WTC11 (cell line): ENCODE results near the gene VEGFC. TPM values are rescaled to one million over a fixed set of nuclear protein-coding genes. Genes with fewer than 3 reads are reported as not detected.
A peak's percentile ranks its signal among the peaks of the same experiment; 100 is the strongest.

Experiments
- ATAC-seq: fragments of 200-7000 bp; cut with Tn5 transposase; 2 replicates; pipeline ENCODE4 v1.10.0; 2021; ENCODE audit warnings: mild to moderate bottlenecking, moderate library complexity
- CTCF ChIA-PET: fragments of 300-600 bp; sonication (Branson Sonifier 250); formaldehyde crosslinking; loops from one replicate; lab custom pipeline; 2021; ENCODE audit warnings: antibody characterized with exemption; lab: Charles Lee
- POLR2A ChIA-PET: fragments of 350-600 bp; sonication (Branson Sonifier 250); formaldehyde crosslinking; loops from one replicate; lab custom pipeline; 2021; ENCODE audit warnings: antibody characterized with exemption; lab: Charles Lee
- DNase-seq: peaks from one replicate; pipeline ENCODE4 v3.0.0; 2021; ENCODE audit warnings: low spot score
- H3K27ac Mint-ChIP-seq: 2 replicates; pipeline ENCODE4 v1.8.0; 2021; ENCODE audit warnings: mixed read lengths
- H3K27me3 Mint-ChIP-seq: 2 replicates; pipeline ENCODE4 v1.8.0; 2021; ENCODE audit warnings: low read depth, mild to moderate bottlenecking, moderate library complexity, mixed read lengths
- H3K36me3 Mint-ChIP-seq: 2 replicates; pipeline ENCODE4 v1.8.0; 2021; ENCODE audit warnings: mixed read lengths
- H3K4me1 Mint-ChIP-seq: 2 replicates; pipeline ENCODE4 v1.8.0; 2022; ENCODE audit warnings: mixed read lengths
- H3K4me3 Mint-ChIP-seq: 2 replicates; pipeline ENCODE4 v1.8.0; 2021; ENCODE audit warnings: mild to moderate bottlenecking, moderate library complexity, mixed read lengths
- H3K9me3 Mint-ChIP-seq: 2 replicates; pipeline ENCODE4 v1.8.0; 2021; ENCODE audit warnings: mixed read lengths
- ESRRA ChIP-seq: sonication (generic); formaldehyde crosslinking; IDR thresholded peaks from 2 replicates; pipeline ENCODE4 v1.8.1; 2022; ENCODE audit warnings: mild to moderate bottlenecking, missing genetic modification reagents, borderline replicate concordance
- ETV6 ChIP-seq: sonication (generic); formaldehyde crosslinking; IDR thresholded peaks from 2 replicates; pipeline ENCODE4 v1.8.1; 2022; ENCODE audit warnings: mild to moderate bottlenecking, missing genetic modification reagents
- FOXJ3 ChIP-seq: sonication (generic); formaldehyde crosslinking; IDR thresholded peaks from 2 replicates; pipeline ENCODE4 v1.9.0; 2021; ENCODE audit warnings: missing genetic modification reagents, mild to moderate bottlenecking, borderline replicate concordance
- FOXK1 ChIP-seq: sonication (generic); formaldehyde crosslinking; IDR thresholded peaks from 2 replicates; pipeline ENCODE4 v1.8.0; 2022; ENCODE audit warnings: mild to moderate bottlenecking, moderate library complexity, missing genetic modification reagents
- KAT7 ChIP-seq: sonication (generic); formaldehyde crosslinking; IDR thresholded peaks from 2 replicates; pipeline ENCODE4 v1.8.1; 2023; ENCODE audit warnings: missing genetic modification reagents, mild to moderate bottlenecking, borderline replicate concordance
- NFYB ChIP-seq: sonication (generic); formaldehyde crosslinking; conservative IDR thresholded peaks from 2 replicates; pipeline ENCODE4 v1.8.0; 2022; ENCODE audit warnings: low read depth, missing genetic modification reagents
- RELA ChIP-seq: sonication (generic); formaldehyde crosslinking; IDR thresholded peaks from 2 replicates; pipeline ENCODE4 v1.8.1; 2022; ENCODE audit warnings: missing genetic modification reagents, mild to moderate bottlenecking, borderline replicate concordance
- RORB ChIP-seq: fragments of 250-450 bp; sonication (Bioruptor Pico); IDR thresholded peaks from 2 replicates; pipeline ENCODE4 v1.9.0; 2021; ENCODE audit warnings: mild to moderate bottlenecking
- TP53 ChIP-seq: sonication (generic); formaldehyde crosslinking; IDR thresholded peaks from 2 replicates; pipeline ENCODE4 v1.8.1; 2023; ENCODE audit warnings: mild to moderate bottlenecking, missing genetic modification reagents
- ZNF121 ChIP-seq: sonication (generic); formaldehyde crosslinking; IDR thresholded peaks from 2 replicates; pipeline ENCODE4 v1.8.0; 2023; ENCODE audit warnings: missing genetic modification reagents
- ZNF138 ChIP-seq: sonication (generic); formaldehyde crosslinking; conservative IDR thresholded peaks from 2 replicates; pipeline ENCODE4 v1.8.1; 2022; ENCODE audit warnings: mild to moderate bottlenecking, moderate library complexity, missing genetic modification reagents
- ZNF232 ChIP-seq: sonication (generic); formaldehyde crosslinking; IDR thresholded peaks from 2 replicates; pipeline ENCODE4 v1.8.0; 2022; ENCODE audit warnings: mild to moderate bottlenecking, missing genetic modification reagents
- ZNF416 ChIP-seq: fragments of 250-450 bp; sonication (Bioruptor Pico); IDR thresholded peaks from 2 replicates; pipeline ENCODE4 v1.9.0; 2021; ENCODE audit warnings: mild to moderate bottlenecking, inconsistent platforms
- ZSCAN18 ChIP-seq: fragments of 250-450 bp; sonication (Bioruptor Pico); IDR thresholded peaks from 2 replicates; pipeline ENCODE4 v2.1.2; 2022; ENCODE audit warnings: mild to moderate bottlenecking, moderate library complexity
- total RNA-seq: library from RNA; stranded (reverse); gene quantifications from 3 replicates; pipeline ENCODE4 v1.2.3, GENCODE V29; 2021
- TF ChIP-seq, protein P1 (sequence below): fragments of 250-450 bp; sonication (Bioruptor Pico); IDR thresholded peaks from 2 replicates; pipeline ENCODE4 v1.9.0; 2021; ENCODE audit warnings: mild to moderate bottlenecking
- TF ChIP-seq, protein P2 (sequence below): sonication (generic); formaldehyde crosslinking; IDR thresholded peaks from 2 replicates; pipeline ENCODE4 v1.8.1; 2022; ENCODE audit warnings: low read depth, missing genetic modification reagents, borderline replicate concordance

The VEGFC gene
- total RNA-seq, 1 experiment from 2014 or later: 0.61 TPM

- no peak for DNase-seq
- ChIA-PET CTCF (no interaction called here), POLR2A (no interaction called here)
- no peak overlapping the region for H3K27ac Mint-ChIP-seq
- TF ChIP-seq, protein P1, sequence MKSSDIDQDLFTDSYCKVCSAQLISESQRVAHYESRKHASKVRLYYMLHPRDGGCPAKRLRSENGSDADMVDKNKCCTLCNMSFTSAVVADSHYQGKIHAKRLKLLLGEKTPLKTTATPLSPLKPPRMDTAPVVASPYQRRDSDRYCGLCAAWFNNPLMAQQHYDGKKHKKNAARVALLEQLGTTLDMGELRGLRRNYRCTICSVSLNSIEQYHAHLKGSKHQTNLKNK (CRISPR knock-in tag): no peak
- TF ChIP-seq RORB (CRISPR knock-in tag) (no peak), KAT7 (CRISPR knock-in tag) (no peak), FOXJ3 (CRISPR knock-in tag) (no peak), ZSCAN18 (no peak), FOXK1 (CRISPR knock-in tag) (no peak), ZNF232 (CRISPR knock-in tag) (no peak), ZNF138 (CRISPR knock-in tag) (no peak), NFYB (CRISPR knock-in tag) (no peak), ZNF121 (CRISPR knock-in tag) (no peak), ZNF416 (CRISPR knock-in tag) (no peak), ETV6 (no peak)
- TF ChIP-seq, protein P2, sequence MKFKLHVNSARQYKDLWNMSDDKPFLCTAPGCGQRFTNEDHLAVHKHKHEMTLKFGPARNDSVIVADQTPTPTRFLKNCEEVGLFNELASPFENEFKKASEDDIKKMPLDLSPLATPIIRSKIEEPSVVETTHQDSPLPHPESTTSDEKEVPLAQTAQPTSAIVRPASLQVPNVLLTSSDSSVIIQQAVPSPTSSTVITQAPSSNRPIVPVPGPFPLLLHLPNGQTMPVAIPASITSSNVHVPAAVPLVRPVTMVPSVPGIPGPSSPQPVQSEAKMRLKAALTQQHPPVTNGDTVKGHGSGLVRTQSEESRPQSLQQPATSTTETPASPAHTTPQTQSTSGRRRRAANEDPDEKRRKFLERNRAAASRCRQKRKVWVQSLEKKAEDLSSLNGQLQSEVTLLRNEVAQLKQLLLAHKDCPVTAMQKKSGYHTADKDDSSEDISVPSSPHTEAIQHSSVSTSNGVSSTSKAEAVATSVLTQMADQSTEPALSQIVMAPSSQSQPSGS: no peak
- peaks cover 1% of the 10 kb centered on the region for H3K4me1 Mint-ChIP-seq
- H3K9me3 Mint-ChIP-seq: no peaks in the 10 kb centered on the region
- H3K27me3 Mint-ChIP-seq: no peaks in the 10 kb centered on the region
- no peak overlapping the region for H3K4me3 Mint-ChIP-seq
- H3K36me3 Mint-ChIP-seq: no peaks in the 10 kb centered on the region
- ATAC-seq: no peak
These were observed 40.9 kb upstream of the VEGFC start for GRCh38 chr4:176833400-176834175.

- Mint-ChIP-seq H3K4me3 (no peak overlapping the region), H3K27ac (no peak overlapping the region), H3K27me3 (no peaks in the 10 kb centered on the region), H3K9me3 (no peaks in the 10 kb centered on the region; the same call in 1 of the 2 replicates), H3K4me1 (no peaks in the 10 kb centered on the region), H3K36me3 (no peaks in the 10 kb centered on the region)
- POLR2A ChIA-PET: no interaction called here
- DNase-seq: no peak
- CTCF ChIA-PET: no interaction called here
- peak; percentile 34; the same call in 1 of the 2 replicates for ATAC-seq
- TF ChIP-seq RELA: no peak
- TF ChIP-seq NFYB (CRISPR knock-in tag): no peak
These were observed 38.2 kb upstream of the VEGFC start for GRCh38 chr4:176830971-176831370.

GRCh38 chr4:176825586-176825985, 32.9 kb upstream of the VEGFC start:
- ATAC-seq: no peak
- POLR2A ChIA-PET: no interaction called here
- no peaks in the 10 kb centered on the region for H3K36me3 Mint-ChIP-seq
- CTCF ChIA-PET: interaction anchor here (1.2 kb wide), 1 partner anchor 221 kb away, joined by 3 read pairs; no protein-coding TSS in a partner anchor
- no peak overlapping the region for H3K27ac Mint-ChIP-seq
- H3K4me1 Mint-ChIP-seq: no peaks in the 10 kb centered on the region
- no peaks in the 10 kb centered on the region for H3K27me3 Mint-ChIP-seq
- no peak for TF ChIP-seq ESRRA (CRISPR knock-in tag)
- TF ChIP-seq TP53 (CRISPR knock-in tag): no peak
- H3K9me3 Mint-ChIP-seq: peaks cover 10% of the 10 kb centered on the region
- no peak for DNase-seq
- H3K4me3 Mint-ChIP-seq: no peak overlapping the region
